ENCODE results near the gene TRIML2. TPM values are rescaled to one million over a fixed set of nuclear protein-coding genes. Genes with fewer than 3 reads are reported as not detected.

TRIML2 gene
- not detected for total RNA-seq

GRCh38 chr4:188109157-188109755, at the start of gene TRIML2:
Gene TRIML2 (minus strand): TSS chr4:188109603. CDS start chr4:188105368, 4,235 bp downstream.
- CTCF ChIA-PET = no interaction called here
- no peaks in the 10 kb centered on the region for H3K4me1 Mint-ChIP-seq
- intact Hi-C loops (cut with DNase I, micrococcal nuclease) = no loop called here
- no peak within 1 kb of the TSS for H3K27ac Mint-ChIP-seq
- H3K9me3 Mint-ChIP-seq (ENCODE audit: low read depth) = peaks cover 17% of the 10 kb centered on the region
- no peak for DNase-seq
- no peak within 1 kb of the TSS for H3K4me3 Mint-ChIP-seq
- no peak for ATAC-seq
- no peaks in the 10 kb centered on the region for H3K27me3 Mint-ChIP-seq
- POLR2A ChIA-PET = no interaction called here
- H3K36me3 Mint-ChIP-seq (ENCODE audit: low read depth) = no peaks in the 10 kb centered on the region

GRCh38 chr4:188158336-188158735, 48.9 kb upstream of the TRIML2 start:
- DNase-seq (no peak), ATAC-seq (no peak)
- intact Hi-C loops (cut with DNase I, micrococcal nuclease) = no loop called here
- no peak overlapping the region for H3K4me3 Mint-ChIP-seq
- H3K36me3 Mint-ChIP-seq (ENCODE audit: low read depth) = no peaks in the 10 kb centered on the region
- H3K27me3 Mint-ChIP-seq = no peaks in the 10 kb centered on the region
- no peaks in the 10 kb centered on the region for H3K4me1 Mint-ChIP-seq
- H3K9me3 Mint-ChIP-seq (ENCODE audit: low read depth) = peaks cover 5% of the 10 kb centered on the region
- ChIA-PET CTCF (no interaction called here), POLR2A (no interaction called here)
- H3K27ac Mint-ChIP-seq = no peak overlapping the region

GRCh38 chr4:188154668-188155405, 45.4 kb upstream of the TRIML2 start:
- Mint-ChIP-seq H3K4me3 (no peak overlapping the region), H3K9me3 (ENCODE audit: low read depth) (peaks cover 5% of the 10 kb centered on the region), H3K27me3 (no peaks in the 10 kb centered on the region), H3K27ac (no peak overlapping the region), H3K4me1 (no peaks in the 10 kb centered on the region), H3K36me3 (ENCODE audit: low read depth) (no peaks in the 10 kb centered on the region)
- ChIA-PET CTCF (no interaction called here), POLR2A (no interaction called here)
- intact Hi-C loops (cut with DNase I, micrococcal nuclease) = no loop called here
- no peak for ATAC-seq
- no peak for DNase-seq

GRCh38 chr4:188147776-188148175, 38.4 kb upstream of the TRIML2 start:
- POLR2A ChIA-PET = no interaction called here
- CTCF ChIA-PET = no interaction called here
- no peak overlapping the region for H3K27ac Mint-ChIP-seq
- no peak overlapping the region for H3K4me3 Mint-ChIP-seq
- H3K27me3 Mint-ChIP-seq = no peaks in the 10 kb centered on the region
- intact Hi-C loops (cut with DNase I, micrococcal nuclease) = no loop called here
- ATAC-seq = no peak
- H3K9me3 Mint-ChIP-seq (ENCODE audit: low read depth) = peaks cover 3% of the 10 kb centered on the region
- DNase-seq = no peak
- H3K4me1 Mint-ChIP-seq = no peaks in the 10 kb centered on the region
- no peaks in the 10 kb centered on the region for H3K36me3 Mint-ChIP-seq (ENCODE audit: low read depth)

GRCh38 chr4:188147176-188147575, 37.8 kb upstream of the TRIML2 start:
- no peak for DNase-seq

GRCh38 chr4:188146618-188147017, 37.2 kb upstream of the TRIML2 start:
- Mint-ChIP-seq H3K4me3 (no peak overlapping the region), H3K4me1 (no peaks in the 10 kb centered on the region), H3K27ac (no peak overlapping the region), H3K9me3 (ENCODE audit: low read depth) (peaks cover 3% of the 10 kb centered on the region), H3K27me3 (no peaks in the 10 kb centered on the region), H3K36me3 (ENCODE audit: low read depth) (no peaks in the 10 kb centered on the region)
- no peak for ATAC-seq
- intact Hi-C loops (cut with DNase I, micrococcal nuclease) = no loop called here
- POLR2A ChIA-PET = no interaction called here
- DNase-seq = no peak
- CTCF ChIA-PET = no interaction called here

More at GRCh38 chr4:188147176-188147575, 37.8 kb upstream of the TRIML2 start:
- Mint-ChIP-seq H3K4me3 (no peak overlapping the region), H3K27me3 (no peaks in the 10 kb centered on the region), H3K4me1 (no peaks in the 10 kb centered on the region), H3K36me3 (ENCODE audit: low read depth) (no peaks in the 10 kb centered on the region), H3K27ac (no peak overlapping the region), H3K9me3 (ENCODE audit: low read depth) (peaks cover 3% of the 10 kb centered on the region)
- no peak for ATAC-seq
- intact Hi-C loops (cut with DNase I, micrococcal nuclease) = no loop called here
- ChIA-PET POLR2A (no interaction called here), CTCF (no interaction called here)

- peaks cover 3% of the 10 kb centered on the region for H3K9me3 Mint-ChIP-seq (ENCODE audit: low read depth)
- no peak for DNase-seq
- no peaks in the 10 kb centered on the region for H3K36me3 Mint-ChIP-seq (ENCODE audit: low read depth)
- ChIA-PET POLR2A (no interaction called here), CTCF (no interaction called here)
- ATAC-seq = no peak
- H3K27me3 Mint-ChIP-seq = no peaks in the 10 kb centered on the region
- intact Hi-C loops (cut with DNase I, micrococcal nuclease) = no loop called here
- H3K27ac Mint-ChIP-seq = no peak overlapping the region
- H3K4me3 Mint-ChIP-seq = no peak overlapping the region
- H3K4me1 Mint-ChIP-seq = no peaks in the 10 kb centered on the region
These were observed 36.2 kb upstream of the TRIML2 start for GRCh38 chr4:188145601-188146000.

GRCh38 chr4:188143731-188144130, 34.3 kb upstream of the TRIML2 start:
- POLR2A ChIA-PET = no interaction called here
- intact Hi-C loops (cut with DNase I, micrococcal nuclease) = no loop called here

GRCh38 chr4:188139671-188140070, 30.3 kb upstream of the TRIML2 start:
- Mint-ChIP-seq H3K27ac (no peak overlapping the region), H3K4me1 (no peaks in the 10 kb centered on the region), H3K4me3 (no peak overlapping the region), H3K9me3 (ENCODE audit: low read depth) (peaks cover 12% of the 10 kb centered on the region), H3K27me3 (no peaks in the 10 kb centered on the region), H3K36me3 (ENCODE audit: low read depth) (no peaks in the 10 kb centered on the region)
- DNase-seq (no peak), ATAC-seq (no peak)
- ChIA-PET CTCF (no interaction called here), POLR2A (no interaction called here)
- intact Hi-C loops (cut with DNase I, micrococcal nuclease) = no loop called here

More at GRCh38 chr4:188143731-188144130, 34.3 kb upstream of the TRIML2 start:
- no peak overlapping the region for H3K4me3 Mint-ChIP-seq
- no peaks in the 10 kb centered on the region for H3K27me3 Mint-ChIP-seq
- H3K27ac Mint-ChIP-seq = no peak overlapping the region
- H3K36me3 Mint-ChIP-seq (ENCODE audit: low read depth) = no peaks in the 10 kb centered on the region
- DNase-seq (no peak), ATAC-seq (no peak)
- H3K9me3 Mint-ChIP-seq (ENCODE audit: low read depth) = peaks cover 3% of the 10 kb centered on the region
- H3K4me1 Mint-ChIP-seq = no peaks in the 10 kb centered on the region
- CTCF ChIA-PET = no interaction called here

GRCh38 chr4:188139141-188139540, 29.7 kb upstream of the TRIML2 start, which contains the start of gene TRIML1:
Gene TRIML1 (plus strand): TSS chr4:188139441. CDS start chr4:188139559, 118 bp downstream.
- H3K27me3 Mint-ChIP-seq = no peaks in the 10 kb centered on the region
- DNase-seq = no peak
- H3K4me3 Mint-ChIP-seq = no peak within 1 kb of the TSS
- no peaks in the 10 kb centered on the region for H3K4me1 Mint-ChIP-seq
- CTCF ChIA-PET = no interaction called here
- H3K9me3 Mint-ChIP-seq (ENCODE audit: low read depth) = peaks cover 10% of the 10 kb centered on the region
- ATAC-seq = no peak
- no peak within 1 kb of the TSS for H3K27ac Mint-ChIP-seq
- intact Hi-C loops (cut with DNase I, micrococcal nuclease) = no loop called here
- H3K36me3 Mint-ChIP-seq (ENCODE audit: low read depth) = no peaks in the 10 kb centered on the region
- POLR2A ChIA-PET = no interaction called here

GRCh38 chr4:188138227-188138626, 28.8 kb upstream of the TRIML2 start:
- no peaks in the 10 kb centered on the region for H3K4me1 Mint-ChIP-seq
- no peaks in the 10 kb centered on the region for H3K36me3 Mint-ChIP-seq (ENCODE audit: low read depth)
- CTCF ChIA-PET = no interaction called here
- POLR2A ChIA-PET = no interaction called here
- intact Hi-C loops (cut with DNase I, micrococcal nuclease) = no loop called here
- DNase-seq (no peak), ATAC-seq (no peak)
- H3K4me3 Mint-ChIP-seq = no peak overlapping the region
- H3K27me3 Mint-ChIP-seq = no peaks in the 10 kb centered on the region
- peaks cover 10% of the 10 kb centered on the region for H3K9me3 Mint-ChIP-seq (ENCODE audit: low read depth)
- no peak overlapping the region for H3K27ac Mint-ChIP-seq

- POLR2A ChIA-PET = no interaction called here
These were observed 22.8 kb upstream of the TRIML2 start for GRCh38 chr4:188132232-188132631.

More at GRCh38 chr4:188132232-188132631, 22.8 kb upstream of the TRIML2 start:
- ATAC-seq (no peak), DNase-seq (no peak)
- intact Hi-C loops (cut with DNase I, micrococcal nuclease) = no loop called here
- CTCF ChIA-PET = no interaction called here
- H3K27me3 Mint-ChIP-seq = no peaks in the 10 kb centered on the region
- no peaks in the 10 kb centered on the region for H3K36me3 Mint-ChIP-seq (ENCODE audit: low read depth)
- peaks cover 1% of the 10 kb centered on the region for H3K4me1 Mint-ChIP-seq
- no peak overlapping the region for H3K27ac Mint-ChIP-seq
- no peak overlapping the region for H3K4me3 Mint-ChIP-seq
- H3K9me3 Mint-ChIP-seq (ENCODE audit: low read depth) = peaks cover 13% of the 10 kb centered on the region
